ENCODE measurements around the gene PDZRN3. TPM values are rescaled to one million over a fixed set of nuclear protein-coding genes. Genes with fewer than 3 reads are reported as not detected.

Gene PDZRN3
- total RNA-seq, 1 experiment from 2014 or later = 0.17 TPM

GRCh38 chr3:73474619-73475018, 150.1 kb downstream of the PDZRN3 start:
- Histone ChIP-seq H3K9me3 (ENCODE audit: control insufficient read depth in 1 of 2, insufficient read depth in 1 of 2, low read depth in 1 of 2, low read length in 2 of 2) (no peaks in the 10 kb centered on the region), H3K4me2 (ENCODE audit: low read length) (no peak overlapping the region), H3K9ac (ENCODE audit: low read length) (no peak overlapping the region), H4K20me1 (ENCODE audit: insufficient read depth) (no peaks in the 10 kb centered on the region), H3K4me3 (replicated peaks in 1 of 2; ENCODE audit: low read depth in 1 of 2, low read length in 2 of 2) (no peak overlapping the region), H3K4me1 (ENCODE audit: control insufficient read depth in 1 of 2, insufficient read depth in 2 of 2, low read length in 2 of 2) (no peaks in the 10 kb centered on the region), H3K27ac (ENCODE audit: low read depth, low read length) (no peak overlapping the region), H3K9me2 (ENCODE audit: insufficient read depth) (no peaks in the 10 kb centered on the region), H3K79me2 (ENCODE audit: insufficient read depth, low read length) (no peaks in the 10 kb centered on the region), H3K36me3 (ENCODE audit: control insufficient read depth in 1 of 2, insufficient read depth in 2 of 2, low read length in 2 of 2) (no peaks in the 10 kb centered on the region), H3K27me3 (ENCODE audit: insufficient read depth, low read length) (peaks cover 14% of the 10 kb centered on the region; the same call in 1 of the 2 replicates), H2AFZ (ENCODE audit: low read depth, low read length, poor library complexity, severe bottlenecking) (no peak overlapping the region)
- intact Hi-C loops (cut with micrococcal nuclease) = no loop called here
- BruUV-seq (replicated peaks) = no TSS peak
- DNase-seq (ENCODE audit: low read depth, low spot score) (no peak), ATAC-seq (no peak)
- ChIA-PET POLR2A (no interaction called here), RAD21 (ENCODE audit: low non-redundant PET in 1 of 2, low total read pairs in 2 of 2, uncharacterized antibody in 2 of 2, unreplicated experiment in 2 of 2) (no interaction called here), CTCF (no interaction called here)
- TF ChIP-seq SP1 (IDR thresholded peaks at IDR 0.05; ENCODE audit: low read depth) (no peak), CEBPB (IDR thresholded peaks at IDR 0.05; ENCODE audit: low read depth) (no peak), RAD21 (IDR thresholded peaks at IDR 0.05; ENCODE audit: low read depth) (no peak), EGR1 (IDR thresholded peaks at IDR 0.05; ENCODE audit: low read depth) (no peak), ZFX (IDR thresholded peaks at IDR 0.05) (no peak), SIN3A (IDR thresholded peaks at IDR 0.05; ENCODE audit: low read depth) (no peak), CTCF (IDR thresholded peaks at IDR 0.05 in 2 of 3, conservative IDR thresholded peaks at IDR 0.05 in 1 of 3; ENCODE audit: borderline replicate concordance in 1 of 3, insufficient read depth in 1 of 3, low read depth in 2 of 3, low read length in 2 of 3) (no peak), JUND (IDR thresholded peaks at IDR 0.05) (no peak), FOSL1 (IDR thresholded peaks at IDR 0.05; ENCODE audit: low read depth) (no peak)

GRCh38 chr3:73473898-73474416, 150.8 kb downstream of the PDZRN3 start:
- Histone ChIP-seq H3K36me3 (ENCODE audit: control insufficient read depth in 1 of 2, insufficient read depth in 2 of 2, low read length in 2 of 2) (no peaks in the 10 kb centered on the region), H3K79me2 (ENCODE audit: insufficient read depth, low read length) (no peaks in the 10 kb centered on the region), H4K20me1 (ENCODE audit: insufficient read depth) (no peaks in the 10 kb centered on the region), H3K9ac (ENCODE audit: low read length) (no peak overlapping the region), H2AFZ (ENCODE audit: low read depth, low read length, poor library complexity, severe bottlenecking) (no peak overlapping the region), H3K4me2 (ENCODE audit: low read length) (no peak overlapping the region), H3K9me2 (ENCODE audit: insufficient read depth) (no peaks in the 10 kb centered on the region), H3K27me3 (ENCODE audit: insufficient read depth, low read length) (peaks cover 11% of the 10 kb centered on the region; the same call in 1 of the 2 replicates), H3K4me3 (replicated peaks in 1 of 2; ENCODE audit: low read depth in 1 of 2, low read length in 2 of 2) (no peak overlapping the region), H3K9me3 (ENCODE audit: control insufficient read depth in 1 of 2, insufficient read depth in 1 of 2, low read depth in 1 of 2, low read length in 2 of 2) (no peaks in the 10 kb centered on the region), H3K27ac (ENCODE audit: low read depth, low read length) (no peak overlapping the region), H3K4me1 (ENCODE audit: control insufficient read depth in 1 of 2, insufficient read depth in 2 of 2, low read length in 2 of 2) (no peaks in the 10 kb centered on the region)
- intact Hi-C loops (cut with micrococcal nuclease) = no loop called here
- ChIA-PET RAD21 (ENCODE audit: low non-redundant PET in 1 of 2, low total read pairs in 2 of 2, uncharacterized antibody in 2 of 2, unreplicated experiment in 2 of 2) (no interaction called here), POLR2A (no interaction called here), CTCF (no interaction called here)
- no peak for ATAC-seq
- DNase-seq (ENCODE audit: low read depth, low spot score) = no peak
- no TSS peak for BruUV-seq (replicated peaks)
- TF ChIP-seq YY1 (IDR thresholded peaks at IDR 0.05; ENCODE audit: extremely low read depth, insufficient replicate concordance, low read depth, low read length) = no peak
- TF ChIP-seq CEBPB (IDR thresholded peaks at IDR 0.05; ENCODE audit: low read depth) = no peak
- no peak for TF ChIP-seq TCF7L2 (IDR thresholded peaks at IDR 0.05; ENCODE audit: borderline replicate concordance, extremely low read depth, insufficient read depth, insufficient read length)
- no peak for TF ChIP-seq ZNF274 (IDR thresholded peaks at IDR 0.05; ENCODE audit: low read depth, low read length)
- no peak for TF ChIP-seq REST (IDR thresholded peaks at IDR 0.05; ENCODE audit: low read depth)
- no peak for TF ChIP-seq JUND (IDR thresholded peaks at IDR 0.05)
- no peak for TF ChIP-seq ATF3 (IDR thresholded peaks at IDR 0.05)

Measured in HCT116 (cell line).